Hippocampal formation (tissue), 2 donors: ENCODE measurements around the gene COG6.

Experiments
- DNase-seq, 2 donors: peaks; one replicate each; lab custom pipeline; 2025; lab: John Stamatoyannopoulos, UW

COG6 gene

GRCh38 chr13:39682310-39682709, 26.8 kb downstream of the COG6 start:
- no peak for DNase-seq

GRCh38 chr13:39682788-39683187, 27.3 kb downstream of the COG6 start:
- DNase-seq, result no peak

- peak in 1 of 2 donors; percentile 43 for DNase-seq
Observed at GRCh38 chr13:39684531-39685137, 29.2 kb downstream of the COG6 start.

DNA sequence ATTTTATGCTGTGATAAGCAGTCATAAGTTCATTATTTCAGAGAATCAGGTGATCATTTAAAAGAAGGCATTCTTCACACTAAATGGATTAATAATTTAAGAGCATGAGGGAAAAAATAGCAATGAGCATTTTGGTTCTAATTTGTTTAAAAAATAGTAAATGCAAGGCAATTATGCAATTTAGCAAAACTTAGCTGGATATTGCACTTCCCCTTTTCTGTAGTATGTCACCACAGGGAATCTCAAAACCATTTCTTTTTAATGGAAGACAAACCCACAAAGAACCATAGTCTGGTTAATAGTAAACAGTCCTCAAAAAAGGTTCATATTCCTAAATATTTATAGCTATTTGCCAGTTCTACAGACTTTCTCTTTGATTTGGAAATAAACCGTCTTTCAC, 30.2 kb downstream of the COG6 start:
- no peak for DNase-seq

DNA sequence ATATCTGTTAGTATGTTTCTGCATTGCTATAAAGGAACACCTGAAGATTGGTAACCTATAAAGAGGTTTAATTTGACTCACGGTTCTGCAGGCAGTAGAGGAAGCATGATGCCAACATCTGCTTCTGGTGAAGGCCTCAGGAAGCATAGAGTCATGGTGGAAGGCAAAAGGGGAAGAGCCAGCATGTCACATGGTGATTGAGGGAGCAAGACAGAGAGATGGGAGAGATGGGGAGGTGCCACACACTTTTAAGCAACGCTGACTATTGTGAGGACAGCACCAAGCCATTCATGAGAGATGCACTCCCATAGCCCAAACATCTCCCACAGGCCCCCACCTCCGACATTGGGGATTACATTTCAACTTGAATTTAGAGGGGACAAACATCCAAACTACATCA, 32.8 kb downstream of the COG6 start:
- DNase-seq, result no peak

DNA sequence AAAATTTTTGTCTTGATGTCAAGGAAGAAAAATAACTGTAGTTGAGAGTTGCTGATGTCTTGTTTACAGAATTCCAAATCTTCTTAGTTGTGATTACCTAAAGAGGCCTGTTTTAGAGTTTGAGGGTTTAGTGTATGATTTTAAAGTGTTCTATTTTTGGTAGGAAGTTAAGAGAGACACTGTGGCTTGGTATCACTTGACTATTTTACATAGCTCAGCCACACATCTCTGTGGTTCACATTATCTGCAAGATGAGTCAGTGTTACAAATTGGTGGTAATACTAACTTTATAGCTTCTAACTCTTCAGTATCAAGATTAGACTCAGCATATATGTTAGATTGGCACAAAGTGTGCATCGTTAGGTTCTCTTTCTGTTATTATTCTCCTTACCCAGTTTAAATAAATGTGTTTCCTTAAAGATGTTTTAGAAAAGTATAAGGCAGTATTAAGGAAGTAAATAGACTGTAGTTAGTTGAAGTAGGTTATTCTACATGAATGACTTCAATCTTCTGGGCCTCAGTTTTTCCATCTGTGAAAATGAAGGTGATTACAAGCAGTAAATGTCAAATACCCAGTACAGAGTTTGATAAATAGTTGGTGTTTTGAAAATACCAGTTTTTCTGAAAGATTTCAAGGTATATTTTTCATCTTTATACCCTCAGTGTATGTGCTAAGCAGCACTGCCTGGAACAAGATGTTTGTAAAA, 33.4 kb downstream of the COG6 start:
- DNase-seq, result no peak

- DNase-seq, result no peak
Observed at GRCh38 chr13:39692660-39693438, 37.4 kb downstream of the COG6 start.

- DNase-seq, result no peak
Observed at GRCh38 chr13:39699274-39699673, 43.8 kb downstream of the COG6 start.

- no peak for DNase-seq
Observed at GRCh38 chr13:39712626-39713025, 57.2 kb downstream of the COG6 start.

DNA sequence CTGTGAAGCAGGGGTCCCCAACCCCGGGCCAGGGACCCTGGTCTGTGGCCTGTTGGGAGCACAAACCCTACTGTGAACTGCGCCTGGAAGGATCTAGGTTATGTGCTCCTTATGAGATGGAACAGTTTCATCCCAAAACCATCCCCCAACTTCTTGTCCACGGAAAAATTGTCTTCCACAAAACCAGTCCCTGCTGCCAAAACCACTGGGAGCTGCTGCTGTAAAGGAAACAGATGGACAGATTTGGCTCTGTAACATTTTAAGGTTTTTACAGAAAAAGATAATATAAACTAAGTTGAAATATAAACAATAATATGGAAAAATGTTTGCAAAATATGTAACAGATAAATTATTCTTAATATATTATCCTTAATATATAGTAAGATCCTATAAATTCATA, 73.7 kb downstream of the COG6 start:
- DNase-seq, result no peak

- DNase-seq, result no peak
Observed at GRCh38 chr13:39734952-39735351, 79.5 kb downstream of the COG6 start.

- no peak for DNase-seq
Observed at GRCh38 chr13:39737047-39737446, 81.6 kb downstream of the COG6 start.

DNA sequence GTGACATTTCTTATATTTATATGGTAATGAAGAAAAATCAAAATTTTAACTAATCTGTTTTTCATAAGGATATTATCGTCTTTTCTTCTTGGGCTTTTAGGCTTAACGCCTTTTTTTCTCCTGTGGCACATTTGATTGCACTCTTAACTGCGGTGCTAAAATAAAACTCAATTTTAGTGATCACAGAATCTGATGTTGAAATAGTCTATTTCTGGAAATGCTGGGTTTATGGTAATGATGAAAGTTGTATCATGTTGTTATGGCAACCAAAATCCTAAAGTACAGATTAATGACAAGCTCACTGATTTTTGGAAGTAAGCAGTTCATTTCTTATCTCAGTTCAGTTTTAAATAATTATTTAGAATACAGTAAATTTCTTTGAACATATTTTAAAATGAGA, 85.3 kb downstream of the COG6 start:
- no peak for DNase-seq

DNA sequence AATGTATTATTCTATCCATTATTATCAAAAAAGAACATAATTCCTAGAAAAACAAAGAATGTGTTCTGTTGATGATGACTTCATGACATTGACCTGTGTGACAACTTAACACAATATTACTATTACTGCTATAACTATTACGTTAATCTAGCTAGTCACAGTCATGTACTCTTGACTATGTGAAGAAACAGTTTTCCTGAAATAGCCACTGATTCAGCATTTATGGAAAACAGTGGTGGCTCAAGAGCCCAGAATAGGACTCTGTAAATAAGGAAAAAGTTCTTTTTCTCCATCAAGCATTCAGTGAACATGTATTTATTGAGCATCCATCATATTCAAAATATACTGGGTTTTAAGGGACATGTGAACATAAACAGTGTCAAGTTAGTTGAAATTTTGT, 93.5 kb downstream of the COG6 start:
- no peak for DNase-seq

GRCh38 chr13:39749528-39749927, 94.1 kb downstream of the COG6 start:
- DNase-seq, result no peak

GRCh38 chr13:39751805-39752204, 96.3 kb downstream of the COG6 start:
- DNase-seq, result no peak

DNA sequence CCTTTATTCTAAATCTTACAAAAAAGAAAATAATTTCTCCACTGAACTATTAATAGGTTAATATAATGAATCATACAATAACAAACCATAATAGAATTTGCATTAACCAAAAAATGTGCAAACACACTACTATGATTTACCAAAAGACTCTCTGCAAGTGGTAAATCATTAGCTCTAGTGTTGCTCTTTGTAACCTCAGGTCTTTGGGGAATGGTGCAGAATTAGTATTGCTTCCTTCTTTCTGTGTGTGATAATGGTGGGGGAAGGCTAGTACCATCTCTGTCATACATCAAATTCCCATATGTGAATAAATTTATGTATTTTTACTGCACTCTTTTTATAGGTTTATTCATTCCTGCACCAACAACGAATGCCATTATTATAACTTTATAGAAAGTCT, 105.1 kb downstream of the COG6 start:
- no peak for DNase-seq

GRCh38 chr13:39765801-39766463, 110.5 kb downstream of the COG6 start:
- DNase-seq, result peak; percentile 64 to 68

DNA sequence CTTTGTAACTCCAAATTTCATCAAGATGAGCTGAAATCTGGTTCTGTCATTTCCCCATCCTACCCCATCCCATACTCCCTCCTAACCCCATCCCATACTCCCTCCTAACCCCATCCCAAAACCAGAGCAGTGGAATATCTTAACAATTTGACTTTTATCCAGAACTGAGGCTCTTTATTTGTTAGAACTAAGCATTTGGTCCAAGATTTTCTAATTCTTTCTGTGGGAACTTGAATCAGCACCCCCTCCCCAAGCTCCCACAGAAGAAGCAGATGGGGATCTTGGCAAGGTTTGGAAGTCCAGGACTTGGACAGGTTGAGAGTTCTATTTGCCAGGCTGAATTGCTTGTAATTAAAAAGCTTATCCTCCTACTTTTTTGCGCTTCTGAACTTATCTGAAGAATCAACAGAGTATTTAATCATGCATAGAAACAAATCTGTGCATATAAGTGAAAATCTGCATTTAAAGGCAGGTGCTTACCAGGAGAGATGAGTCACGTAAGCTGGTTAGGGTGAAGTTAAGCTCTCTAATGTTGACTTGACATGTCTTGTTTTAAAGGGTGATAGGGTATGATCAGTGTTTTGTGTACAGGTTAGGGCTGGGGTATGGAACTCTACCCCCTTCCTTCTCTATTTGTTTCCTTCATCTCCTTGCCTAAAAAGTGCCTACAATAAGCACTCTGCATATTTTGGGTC, 111.1 kb downstream of the COG6 start:
- peak; percentile 26 to 35 for DNase-seq

DNA sequence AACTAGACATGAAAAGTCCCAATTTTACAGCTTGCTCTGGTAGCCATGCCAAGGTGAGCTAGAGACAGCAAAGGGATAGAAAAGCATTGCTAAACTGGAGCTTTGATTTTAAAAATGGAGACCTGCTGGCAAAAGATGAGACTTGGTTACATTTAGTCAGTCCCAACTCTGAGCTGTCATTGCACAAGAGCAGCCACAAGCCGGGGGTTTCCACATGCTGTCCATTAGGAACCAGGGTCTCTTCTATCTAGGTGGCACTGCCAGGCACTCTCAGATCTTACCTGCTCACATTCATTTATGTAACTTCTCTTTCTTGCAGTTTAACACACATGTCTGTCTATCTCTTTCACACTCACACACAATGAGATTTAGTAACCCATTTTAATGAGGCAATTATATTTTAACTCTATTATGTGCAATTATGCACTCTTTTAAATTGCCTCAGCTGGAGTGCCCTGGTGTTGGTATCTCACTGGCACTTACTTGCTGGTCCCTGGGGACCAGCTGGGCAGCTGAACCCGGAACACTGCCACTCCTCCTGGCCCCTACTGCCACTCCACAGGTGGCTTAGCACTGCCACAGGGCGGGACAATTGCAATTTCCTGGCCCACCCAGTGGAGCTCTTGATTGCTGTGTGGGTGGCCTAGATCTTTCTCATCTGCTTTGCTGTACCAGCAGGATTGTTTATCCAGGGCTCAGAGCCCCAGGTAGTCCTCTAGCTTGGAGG, 112.5 kb downstream of the COG6 start:
- no peak for DNase-seq

DNA sequence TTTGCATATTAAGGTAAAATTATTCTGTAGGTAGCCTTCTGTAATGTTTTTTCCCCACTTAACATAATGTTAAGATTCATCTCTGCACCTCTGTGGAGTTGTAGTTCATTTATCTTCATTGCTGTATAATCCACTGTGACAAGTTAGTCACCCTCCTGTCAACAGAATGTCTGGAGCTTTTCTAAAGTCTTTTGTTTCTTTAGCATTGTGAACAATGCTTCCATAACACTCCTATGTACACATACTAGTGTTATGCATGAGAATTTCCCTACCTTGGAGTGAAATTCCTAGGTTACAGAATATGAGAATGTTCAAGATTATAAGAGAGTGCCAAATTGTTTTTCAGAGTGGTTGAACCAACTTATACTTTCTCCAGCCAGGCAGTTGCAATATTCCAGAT, 113.5 kb downstream of the COG6 start:
- DNase-seq, result no peak
